ENCODE measurements around the gene PRPF18.

Gene PRPF18

DNA sequence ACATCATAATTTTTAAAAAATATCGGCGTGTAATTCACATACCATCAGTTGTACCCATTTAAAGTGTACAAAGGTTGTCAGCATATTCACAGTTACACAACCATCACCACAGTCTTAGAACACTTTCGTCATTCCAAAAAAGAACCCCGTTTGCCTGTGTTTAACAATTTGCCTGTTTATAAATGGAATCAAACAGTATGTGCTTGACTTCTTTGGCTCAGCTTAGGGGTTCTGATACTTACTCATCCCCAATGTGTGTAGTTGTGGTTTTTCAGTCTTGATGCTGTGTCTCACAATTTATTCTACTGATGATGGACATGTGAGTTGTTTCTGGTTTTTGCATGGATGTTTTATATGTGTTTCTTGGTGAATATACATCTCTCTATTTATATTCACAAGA lies 50.0 kb downstream of the PRPF18 start:
- Histone ChIP-seq H3K27ac (no peak overlapping the region), H3K36me3 (peaks cover 64% of the 10 kb centered on the region), H3K4me2 (no peak overlapping the region), H3K4me3 (no peak overlapping the region), H3K4me1 (no peaks in the 10 kb centered on the region), H3K9me3 (peaks cover 10% of the 10 kb centered on the region), H4K20me1 (no peaks in the 10 kb centered on the region), H3K27me3 (no peaks in the 10 kb centered on the region), H3K9ac (no peak overlapping the region)
- no peak for TF ChIP-seq Cebpa-rat (IDR thresholded peaks at IDR 0.05)

- Histone ChIP-seq H4K20me1 (no peaks in the 10 kb centered on the region), H3K4me1 (no peaks in the 10 kb centered on the region), H3K27ac (no peak overlapping the region), H3K9me3 (peaks cover 16% of the 10 kb centered on the region), H3K36me3 (peaks cover 69% of the 10 kb centered on the region), H3K4me3 (no peak overlapping the region), H3K27me3 (no peaks in the 10 kb centered on the region), H3K4me2 (no peak overlapping the region), H3K9ac (no peak overlapping the region)
- no peak for TF ChIP-seq Cebpa-rat (IDR thresholded peaks at IDR 0.05)
These were observed 50.6 kb downstream of the PRPF18 start for GRCh38 chr10:13637303-13637856.

DNA sequence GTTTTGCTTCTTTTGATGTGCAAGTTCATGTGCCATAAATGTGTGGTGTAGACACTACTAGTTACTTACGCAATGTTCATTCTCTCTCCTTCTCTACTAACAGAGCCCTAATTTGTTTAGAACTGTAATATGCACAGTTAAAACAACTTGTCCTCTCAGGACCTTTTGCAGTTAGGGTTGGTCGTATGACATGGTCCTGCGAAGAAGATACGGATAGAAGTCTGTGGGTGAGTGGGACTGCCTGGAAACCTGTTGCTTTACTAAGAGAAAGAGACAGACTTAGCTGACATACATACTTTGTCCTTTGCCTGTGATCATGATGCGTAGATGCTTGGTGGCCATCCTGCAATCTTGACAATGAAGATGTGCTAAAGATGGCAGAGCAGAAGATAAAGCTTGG lies 51.1 kb downstream of the PRPF18 start:
- Histone ChIP-seq H3K4me3 (no peak overlapping the region), H3K4me2 (no peak overlapping the region), H3K27ac (no peak overlapping the region), H3K4me1 (no peaks in the 10 kb centered on the region), H4K20me1 (no peaks in the 10 kb centered on the region), H3K27me3 (no peaks in the 10 kb centered on the region), H3K9ac (no peak overlapping the region), H3K36me3 (peaks cover 72% of the 10 kb centered on the region), H3K9me3 (peaks cover 22% of the 10 kb centered on the region)
- TF ChIP-seq Cebpa-rat (IDR thresholded peaks at IDR 0.05) = no peak

GRCh38 chr10:13642293-13642692 lies 55.5 kb downstream of the PRPF18 start:
- H3K9ac ChIP-seq = no peak overlapping the region
- H3K27me3 ChIP-seq = no peaks in the 10 kb centered on the region
- H3K4me1 ChIP-seq = no peaks in the 10 kb centered on the region
- peaks cover 27% of the 10 kb centered on the region for H3K9me3 ChIP-seq
- no peak overlapping the region for H3K4me2 ChIP-seq
- TF ChIP-seq Cebpa-rat (IDR thresholded peaks at IDR 0.05) = no peak
- no peak overlapping the region for H3K27ac ChIP-seq
- no peak overlapping the region for H3K4me3 ChIP-seq
- no peaks in the 10 kb centered on the region for H4K20me1 ChIP-seq
- peaks cover 79% of the 10 kb centered on the region for H3K36me3 ChIP-seq

GRCh38 chr10:13643016-13643415 lies 56.3 kb downstream of the PRPF18 start:
- no peak overlapping the region for H3K4me3 ChIP-seq
- no peaks in the 10 kb centered on the region; the same call in 1 of the 2 replicates for H3K4me1 ChIP-seq
- no peak for TF ChIP-seq Cebpa-rat (IDR thresholded peaks at IDR 0.05)
- no peak overlapping the region for H3K27ac ChIP-seq
- no peak overlapping the region for H3K4me2 ChIP-seq
- H3K9me3 ChIP-seq = peaks cover 27% of the 10 kb centered on the region
- H3K9ac ChIP-seq = no peak overlapping the region
- H4K20me1 ChIP-seq = no peaks in the 10 kb centered on the region
- H3K27me3 ChIP-seq = no peaks in the 10 kb centered on the region
- peaks cover 78% of the 10 kb centered on the region for H3K36me3 ChIP-seq

GRCh38 chr10:13644866-13645265 lies 58.1 kb downstream of the PRPF18 start:
- H3K9me3 ChIP-seq = peaks cover 27% of the 10 kb centered on the region
- H3K4me1 ChIP-seq = peaks cover 12% of the 10 kb centered on the region
- no peak overlapping the region for H3K9ac ChIP-seq
- H3K27ac ChIP-seq = no peak overlapping the region
- no peaks in the 10 kb centered on the region for H4K20me1 ChIP-seq
- no peak overlapping the region for H3K4me2 ChIP-seq
- TF ChIP-seq Cebpa-rat (IDR thresholded peaks at IDR 0.05) = no peak
- no peaks in the 10 kb centered on the region for H3K27me3 ChIP-seq
- peaks cover 64% of the 10 kb centered on the region for H3K36me3 ChIP-seq
- H3K4me3 ChIP-seq = no peak overlapping the region

- Histone ChIP-seq H3K4me3 (no peak overlapping the region), H3K9me3 (0 out of 2 replicates have a peak, but pooled peaks cover under 1% of the 10 kb centered on the region), H3K9ac (no peak overlapping the region), H3K4me2 (peak overlapping the region; percentile 19; the same call in 1 of the 2 replicates), H3K36me3 (peaks cover 31% of the 10 kb centered on the region), H3K27ac (no peak overlapping the region), H4K20me1 (no peaks in the 10 kb centered on the region), H3K4me1 (peaks cover 15% of the 10 kb centered on the region), H3K27me3 (no peaks in the 10 kb centered on the region)
- TF ChIP-seq Cebpa-rat (IDR thresholded peaks at IDR 0.05) = no peak
These were observed 61.7 kb downstream of the PRPF18 start for GRCh38 chr10:13648425-13648824.

GRCh38 chr10:13649844-13650520 lies 63.2 kb downstream of the PRPF18 start:
- no peak overlapping the region for H3K27ac ChIP-seq
- no peak for TF ChIP-seq Cebpa-rat (IDR thresholded peaks at IDR 0.05)
- H3K9me3 ChIP-seq = no peaks in the 10 kb centered on the region
- H3K27me3 ChIP-seq = no peaks in the 10 kb centered on the region
- no peaks in the 10 kb centered on the region for H4K20me1 ChIP-seq
- peaks cover 28% of the 10 kb centered on the region for H3K36me3 ChIP-seq
- 0 out of 2 replicates have a peak overlapping the region, but pooled peaks have one; percentile 16 for H3K9ac ChIP-seq
- peaks cover 15% of the 10 kb centered on the region for H3K4me1 ChIP-seq
- H3K4me2 ChIP-seq = peak overlapping the region; percentile 8; the same call in 1 of the 2 replicates
- no peak overlapping the region for H3K4me3 ChIP-seq

DNA sequence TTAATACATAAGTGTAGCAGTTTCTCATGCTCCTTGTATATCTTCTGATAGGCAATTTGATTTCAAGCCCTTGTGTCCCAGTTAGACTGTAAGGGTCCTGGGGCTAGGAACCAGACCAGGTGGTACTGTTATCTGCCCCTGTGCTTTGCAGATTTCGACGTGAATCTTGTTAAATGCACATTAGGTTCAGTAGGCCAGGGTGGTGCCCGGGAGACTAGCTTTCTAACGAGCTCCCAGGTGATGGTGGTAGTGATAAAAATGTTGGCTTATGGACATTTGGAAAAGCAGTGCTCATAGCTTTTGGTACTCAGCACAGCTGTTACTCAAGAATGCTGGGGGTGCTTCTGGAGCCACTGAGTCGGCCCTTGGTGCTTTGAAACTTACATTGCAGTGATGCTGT lies 64.2 kb downstream of the PRPF18 start:
- Histone ChIP-seq H3K4me2 (no peak overlapping the region), H3K4me1 (peaks cover 15% of the 10 kb centered on the region), H3K9me3 (no peaks in the 10 kb centered on the region), H3K4me3 (no peak overlapping the region), H4K20me1 (no peaks in the 10 kb centered on the region), H3K36me3 (peaks cover 18% of the 10 kb centered on the region), H3K9ac (no peak overlapping the region), H3K27me3 (no peaks in the 10 kb centered on the region), H3K27ac (no peak overlapping the region)
- TF ChIP-seq Cebpa-rat (IDR thresholded peaks at IDR 0.05) = no peak

GRCh38 chr10:13651969-13652720 lies 65.4 kb downstream of the PRPF18 start:
- Histone ChIP-seq H3K9me3 (no peaks in the 10 kb centered on the region), H4K20me1 (no peaks in the 10 kb centered on the region), H3K27me3 (no peaks in the 10 kb centered on the region), H3K9ac (no peak overlapping the region), H3K36me3 (peaks cover 15% of the 10 kb centered on the region), H3K4me1 (peaks cover 15% of the 10 kb centered on the region), H3K27ac (no peak overlapping the region), H3K4me3 (no peak overlapping the region), H3K4me2 (no peak overlapping the region)
- no peak for TF ChIP-seq Cebpa-rat (IDR thresholded peaks at IDR 0.05)
